GM19463 (cell line): ENCODE measurements around the gene DOCK1.
"Not testable (repeated sequence)": the region's sequence is repeated elsewhere in the genome, so short reads cannot be mapped to it uniquely, and the experiment has no call there.

ENCODE experiments used
- ATAC-seq: cut with Tn5 transposase; IDR thresholded peaks from one replicate; pipeline ENCODE4 v1.9.1; 2021; ENCODE audit warnings: mild to moderate bottlenecking, moderate library complexity; ENCODE audit not compliant: unreplicated experiment

DOCK1 gene

GRCh38 chr10:126902157-126902556 is 3.1 kb upstream of the DOCK1 start:
- ATAC-seq, result no peak

- no peak for ATAC-seq
Measured at GRCh38 chr10:126903656-126904360, 1.4 kb upstream of the DOCK1 start.

GRCh38 chr10:126904516-126904817 is 761 bp upstream of the DOCK1 start:
- no peak for ATAC-seq

- ATAC-seq, result no peak
Measured at GRCh38 chr10:126905776-126906703, 812 bp downstream of the DOCK1 start.

GRCh38 chr10:126906704-126907422 is 1.6 kb downstream of the DOCK1 start:
- no peak for ATAC-seq

- no peak for ATAC-seq
Measured at GRCh38 chr10:126907423-126907970, 2.3 kb downstream of the DOCK1 start.

GRCh38 chr10:126908225-126908624 is 3.0 kb downstream of the DOCK1 start:
- no peak for ATAC-seq

GRCh38 chr10:126908729-126909128 is 3.5 kb downstream of the DOCK1 start:
- no peak for ATAC-seq

GRCh38 chr10:126909147-126909546 is 3.9 kb downstream of the DOCK1 start:
- no peak for ATAC-seq

- ATAC-seq, result no peak
Measured at GRCh38 chr10:126910196-126910595, 5.0 kb downstream of the DOCK1 start.

GRCh38 chr10:126910798-126911197 is 5.6 kb downstream of the DOCK1 start:
- ATAC-seq, result no peak

GRCh38 chr10:126911301-126911700 is 6.1 kb downstream of the DOCK1 start:
- ATAC-seq, result no peak

GRCh38 chr10:126913316-126913715 is 8.1 kb downstream of the DOCK1 start:
- no peak for ATAC-seq

GRCh38 chr10:126914561-126914960 is 9.3 kb downstream of the DOCK1 start:
- ATAC-seq, result no peak

- ATAC-seq, result not testable (repeated sequence)
Measured at GRCh38 chr10:126916952-126917351, 11.7 kb downstream of the DOCK1 start.

- no peak for ATAC-seq
Measured at GRCh38 chr10:126917375-126917774, 12.1 kb downstream of the DOCK1 start.

GRCh38 chr10:126917975-126918908 is 13.0 kb downstream of the DOCK1 start:
- ATAC-seq, result no peak

GRCh38 chr10:126919426-126919825 is 14.2 kb downstream of the DOCK1 start:
- ATAC-seq, result no peak

- ATAC-seq, result no peak
Measured at GRCh38 chr10:126921162-126921561, 15.9 kb downstream of the DOCK1 start.

GRCh38 chr10:126921974-126922525 is 16.8 kb downstream of the DOCK1 start:
- ATAC-seq, result no peak
